ENCODE measurements around the gene CFAP61.

GRCh38 chr20:20038586-20038985 lies 13.7 kb upstream of the CFAP61 start:
- TF ChIP-seq, protein P1, sequence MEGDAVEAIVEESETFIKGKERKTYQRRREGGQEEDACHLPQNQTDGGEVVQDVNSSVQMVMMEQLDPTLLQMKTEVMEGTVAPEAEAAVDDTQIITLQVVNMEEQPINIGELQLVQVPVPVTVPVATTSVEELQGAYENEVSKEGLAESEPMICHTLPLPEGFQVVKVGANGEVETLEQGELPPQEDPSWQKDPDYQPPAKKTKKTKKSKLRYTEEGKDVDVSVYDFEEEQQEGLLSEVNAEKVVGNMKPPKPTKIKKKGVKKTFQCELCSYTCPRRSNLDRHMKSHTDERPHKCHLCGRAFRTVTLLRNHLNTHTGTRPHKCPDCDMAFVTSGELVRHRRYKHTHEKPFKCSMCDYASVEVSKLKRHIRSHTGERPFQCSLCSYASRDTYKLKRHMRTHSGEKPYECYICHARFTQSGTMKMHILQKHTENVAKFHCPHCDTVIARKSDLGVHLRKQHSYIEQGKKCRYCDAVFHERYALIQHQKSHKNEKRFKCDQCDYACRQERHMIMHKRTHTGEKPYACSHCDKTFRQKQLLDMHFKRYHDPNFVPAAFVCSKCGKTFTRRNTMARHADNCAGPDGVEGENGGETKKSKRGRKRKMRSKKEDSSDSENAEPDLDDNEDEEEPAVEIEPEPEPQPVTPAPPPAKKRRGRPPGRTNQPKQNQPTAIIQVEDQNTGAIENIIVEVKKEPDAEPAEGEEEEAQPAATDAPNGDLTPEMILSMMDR (IDR thresholded peaks at IDR 0.05 in 4 of 5, conservative IDR thresholded peaks at IDR 0.05 in 1 of 5), result no peak
- no peak for TF ChIP-seq POLR2A (IDR thresholded peaks at IDR 0.05)
